Measurements from ENCODE around the gene PCDHA5.
"Not testable (repeated sequence)": the region's sequence is repeated elsewhere in the genome, so short reads cannot be mapped to it uniquely, and the experiment has no call there.

Gene PCDHA5

DNA sequence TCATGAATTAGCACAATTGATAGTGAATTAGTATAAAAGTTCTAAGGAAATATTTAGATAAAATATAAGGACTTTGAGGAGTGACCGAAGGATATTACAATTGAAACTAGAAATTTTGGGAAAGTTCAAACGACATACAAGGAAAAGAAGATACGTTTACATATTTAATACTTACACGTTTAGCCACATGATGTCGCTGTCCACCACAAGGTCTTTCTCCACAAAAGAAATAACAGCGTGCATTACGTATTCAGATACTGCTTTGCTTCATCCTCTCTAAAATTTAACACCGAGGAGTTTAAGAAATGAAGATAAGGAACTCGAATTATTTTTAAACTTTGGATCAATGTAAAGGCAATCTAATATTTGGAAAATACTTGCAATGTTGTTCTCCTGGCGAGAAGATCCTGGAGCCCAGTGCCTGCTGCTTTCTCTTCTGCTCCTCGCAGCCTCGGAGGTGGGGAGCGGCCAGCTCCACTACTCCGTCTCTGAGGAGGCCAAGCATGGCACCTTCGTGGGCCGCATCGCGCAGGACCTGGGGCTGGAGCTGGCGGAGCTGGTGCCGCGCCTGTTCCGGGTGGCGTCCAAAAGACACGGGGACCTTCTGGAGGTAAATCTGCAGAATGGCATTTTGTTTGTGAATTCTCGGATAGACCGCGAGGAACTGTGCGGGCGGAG is 20.5 kb upstream of the PCDHA5 start, which contains the start of gene PCDHA3:
Gene PCDHA3, plus strand, starts transcription at position 242 of the 678 bp plus-strand sequence.
- ATAC-seq: no peak
- TF ChIP-seq ZFP3 (CRISPR knock-in tag; IDR thresholded peaks at IDR 0.05): no peak
- no peak for TF ChIP-seq ZNF565 (CRISPR knock-in tag; conservative IDR thresholded peaks at IDR 0.05; ENCODE audit: low read depth)
- TF ChIP-seq ZNF70 (CRISPR knock-in tag; IDR thresholded peaks at IDR 0.05): no peak
- TF ChIP-seq TCF4 (CRISPR knock-in tag; IDR thresholded peaks at IDR 0.05; ENCODE audit: borderline replicate concordance): no peak
- no peak for TF ChIP-seq OSR1 (CRISPR knock-in tag; IDR thresholded peaks at IDR 0.05)
- TF ChIP-seq, protein P1, sequence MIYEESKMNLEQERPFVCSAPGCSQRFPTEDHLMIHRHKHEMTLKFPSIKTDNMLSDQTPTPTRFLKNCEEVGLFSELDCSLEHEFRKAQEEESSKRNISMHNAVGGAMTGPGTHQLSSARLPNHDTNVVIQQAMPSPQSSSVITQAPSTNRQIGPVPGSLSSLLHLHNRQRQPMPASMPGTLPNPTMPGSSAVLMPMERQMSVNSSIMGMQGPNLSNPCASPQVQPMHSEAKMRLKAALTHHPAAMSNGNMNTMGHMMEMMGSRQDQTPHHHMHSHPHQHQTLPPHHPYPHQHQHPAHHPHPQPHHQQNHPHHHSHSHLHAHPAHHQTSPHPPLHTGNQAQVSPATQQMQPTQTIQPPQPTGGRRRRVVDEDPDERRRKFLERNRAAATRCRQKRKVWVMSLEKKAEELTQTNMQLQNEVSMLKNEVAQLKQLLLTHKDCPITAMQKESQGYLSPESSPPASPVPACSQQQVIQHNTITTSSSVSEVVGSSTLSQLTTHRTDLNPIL (CRISPR knock-in tag; IDR thresholded peaks at IDR 0.05; ENCODE audit: low read depth): no peak
- TF ChIP-seq ESRRG (CRISPR knock-in tag; IDR thresholded peaks at IDR 0.05): no peak
- TF ChIP-seq, protein P2, sequence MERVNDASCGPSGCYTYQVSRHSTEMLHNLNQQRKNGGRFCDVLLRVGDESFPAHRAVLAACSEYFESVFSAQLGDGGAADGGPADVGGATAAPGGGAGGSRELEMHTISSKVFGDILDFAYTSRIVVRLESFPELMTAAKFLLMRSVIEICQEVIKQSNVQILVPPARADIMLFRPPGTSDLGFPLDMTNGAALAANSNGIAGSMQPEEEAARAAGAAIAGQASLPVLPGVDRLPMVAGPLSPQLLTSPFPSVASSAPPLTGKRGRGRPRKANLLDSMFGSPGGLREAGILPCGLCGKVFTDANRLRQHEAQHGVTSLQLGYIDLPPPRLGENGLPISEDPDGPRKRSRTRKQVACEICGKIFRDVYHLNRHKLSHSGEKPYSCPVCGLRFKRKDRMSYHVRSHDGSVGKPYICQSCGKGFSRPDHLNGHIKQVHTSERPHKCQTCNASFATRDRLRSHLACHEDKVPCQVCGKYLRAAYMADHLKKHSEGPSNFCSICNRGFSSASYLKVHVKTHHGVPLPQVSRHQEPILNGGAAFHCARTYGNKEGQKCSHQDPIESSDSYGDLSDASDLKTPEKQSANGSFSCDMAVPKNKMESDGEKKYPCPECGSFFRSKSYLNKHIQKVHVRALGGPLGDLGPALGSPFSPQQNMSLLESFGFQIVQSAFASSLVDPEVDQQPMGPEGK (CRISPR knock-in tag; IDR thresholded peaks at IDR 0.05; ENCODE audit: borderline replicate concordance): no peak
- TF ChIP-seq, protein P3, sequence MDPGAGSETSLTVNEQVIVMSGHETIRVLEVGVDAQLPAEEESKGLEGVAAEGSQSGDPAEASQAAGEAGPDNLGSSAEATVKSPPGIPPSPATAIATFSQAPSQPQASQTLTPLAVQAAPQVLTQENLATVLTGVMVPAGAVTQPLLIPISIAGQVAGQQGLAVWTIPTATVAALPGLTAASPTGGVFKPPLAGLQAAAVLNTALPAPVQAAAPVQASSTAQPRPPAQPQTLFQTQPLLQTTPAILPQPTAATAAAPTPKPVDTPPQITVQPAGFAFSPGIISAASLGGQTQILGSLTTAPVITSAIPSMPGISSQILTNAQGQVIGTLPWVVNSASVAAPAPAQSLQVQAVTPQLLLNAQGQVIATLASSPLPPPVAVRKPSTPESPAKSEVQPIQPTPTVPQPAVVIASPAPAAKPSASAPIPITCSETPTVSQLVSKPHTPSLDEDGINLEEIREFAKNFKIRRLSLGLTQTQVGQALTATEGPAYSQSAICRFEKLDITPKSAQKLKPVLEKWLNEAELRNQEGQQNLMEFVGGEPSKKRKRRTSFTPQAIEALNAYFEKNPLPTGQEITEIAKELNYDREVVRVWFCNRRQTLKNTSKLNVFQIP (CRISPR knock-in tag; IDR thresholded peaks at IDR 0.05; ENCODE audit: borderline replicate concordance, low read depth): no peak
- TF ChIP-seq ZNF8 (CRISPR knock-in tag; IDR thresholded peaks at IDR 0.05): no peak
- TF ChIP-seq, protein P4, sequence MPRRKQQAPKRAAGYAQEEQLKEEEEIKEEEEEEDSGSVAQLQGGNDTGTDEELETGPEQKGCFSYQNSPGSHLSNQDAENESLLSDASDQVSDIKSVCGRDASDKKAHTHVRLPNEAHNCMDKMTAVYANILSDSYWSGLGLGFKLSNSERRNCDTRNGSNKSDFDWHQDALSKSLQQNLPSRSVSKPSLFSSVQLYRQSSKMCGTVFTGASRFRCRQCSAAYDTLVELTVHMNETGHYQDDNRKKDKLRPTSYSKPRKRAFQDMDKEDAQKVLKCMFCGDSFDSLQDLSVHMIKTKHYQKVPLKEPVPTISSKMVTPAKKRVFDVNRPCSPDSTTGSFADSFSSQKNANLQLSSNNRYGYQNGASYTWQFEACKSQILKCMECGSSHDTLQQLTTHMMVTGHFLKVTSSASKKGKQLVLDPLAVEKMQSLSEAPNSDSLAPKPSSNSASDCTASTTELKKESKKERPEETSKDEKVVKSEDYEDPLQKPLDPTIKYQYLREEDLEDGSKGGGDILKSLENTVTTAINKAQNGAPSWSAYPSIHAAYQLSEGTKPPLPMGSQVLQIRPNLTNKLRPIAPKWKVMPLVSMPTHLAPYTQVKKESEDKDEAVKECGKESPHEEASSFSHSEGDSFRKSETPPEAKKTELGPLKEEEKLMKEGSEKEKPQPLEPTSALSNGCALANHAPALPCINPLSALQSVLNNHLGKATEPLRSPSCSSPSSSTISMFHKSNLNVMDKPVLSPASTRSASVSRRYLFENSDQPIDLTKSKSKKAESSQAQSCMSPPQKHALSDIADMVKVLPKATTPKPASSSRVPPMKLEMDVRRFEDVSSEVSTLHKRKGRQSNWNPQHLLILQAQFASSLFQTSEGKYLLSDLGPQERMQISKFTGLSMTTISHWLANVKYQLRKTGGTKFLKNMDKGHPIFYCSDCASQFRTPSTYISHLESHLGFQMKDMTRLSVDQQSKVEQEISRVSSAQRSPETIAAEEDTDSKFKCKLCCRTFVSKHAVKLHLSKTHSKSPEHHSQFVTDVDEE (CRISPR knock-in tag; IDR thresholded peaks at IDR 0.05): no peak
- TF ChIP-seq CSDC2 (CRISPR knock-in tag; IDR thresholded peaks at IDR 0.05): no peak
- TF ChIP-seq ARNTL (CRISPR knock-in tag; IDR thresholded peaks at IDR 0.05; ENCODE audit: borderline replicate concordance, low read depth): no peak

DNA sequence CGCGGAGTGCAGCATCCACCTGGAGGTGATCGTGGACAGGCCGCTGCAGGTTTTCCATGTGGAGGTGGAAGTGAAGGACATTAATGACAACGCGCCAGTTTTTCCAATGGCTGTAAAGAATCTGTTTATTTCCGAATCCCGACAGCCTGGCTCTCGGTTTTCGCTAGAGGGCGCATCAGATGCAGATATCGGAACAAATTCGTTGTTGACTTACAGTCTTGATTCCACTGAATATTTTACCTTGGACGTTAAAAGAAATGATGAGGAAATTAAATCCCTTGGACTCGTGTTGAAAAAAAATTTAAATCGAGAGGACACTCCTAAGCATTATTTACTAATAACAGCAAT is 19.9 kb upstream of the PCDHA5 start:
- ATAC-seq: no peak
- TF ChIP-seq ZNF8 (CRISPR knock-in tag; IDR thresholded peaks at IDR 0.05): no peak
- TF ChIP-seq RARB (CRISPR knock-in tag; IDR thresholded peaks at IDR 0.05): no peak
- no peak for TF ChIP-seq CSDC2 (CRISPR knock-in tag; IDR thresholded peaks at IDR 0.05)
- no peak for TF ChIP-seq OSR1 (CRISPR knock-in tag; IDR thresholded peaks at IDR 0.05)
- TF ChIP-seq, protein P5, sequence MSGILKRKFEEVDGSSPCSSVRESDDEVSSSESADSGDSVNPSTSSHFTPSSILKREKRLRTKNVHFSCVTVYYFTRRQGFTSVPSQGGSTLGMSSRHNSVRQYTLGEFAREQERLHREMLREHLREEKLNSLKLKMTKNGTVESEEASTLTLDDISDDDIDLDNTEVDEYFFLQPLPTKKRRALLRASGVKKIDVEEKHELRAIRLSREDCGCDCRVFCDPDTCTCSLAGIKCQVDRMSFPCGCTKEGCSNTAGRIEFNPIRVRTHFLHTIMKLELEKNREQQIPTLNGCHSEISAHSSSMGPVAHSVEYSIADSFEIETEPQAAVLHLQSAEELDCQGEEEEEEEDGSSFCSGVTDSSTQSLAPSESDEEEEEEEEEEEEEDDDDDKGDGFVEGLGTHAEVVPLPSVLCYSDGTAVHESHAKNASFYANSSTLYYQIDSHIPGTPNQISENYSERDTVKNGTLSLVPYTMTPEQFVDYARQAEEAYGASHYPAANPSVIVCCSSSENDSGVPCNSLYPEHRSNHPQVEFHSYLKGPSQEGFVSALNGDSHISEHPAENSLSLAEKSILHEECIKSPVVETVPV (CRISPR knock-in tag; IDR thresholded peaks at IDR 0.05): no peak
- TF ChIP-seq, protein P1 (CRISPR knock-in tag; IDR thresholded peaks at IDR 0.05; ENCODE audit: low read depth): no peak
- no peak for TF ChIP-seq SNAI2 (CRISPR knock-in tag; IDR thresholded peaks at IDR 0.05)
- TF ChIP-seq, protein P3 (CRISPR knock-in tag; IDR thresholded peaks at IDR 0.05; ENCODE audit: borderline replicate concordance, low read depth): no peak
- TF ChIP-seq TOX (CRISPR knock-in tag; IDR thresholded peaks at IDR 0.05; ENCODE audit: borderline replicate concordance): no peak
- TF ChIP-seq, protein P4 (CRISPR knock-in tag; IDR thresholded peaks at IDR 0.05): no peak
- no peak for TF ChIP-seq BACH2 (CRISPR knock-in tag; IDR thresholded peaks at IDR 0.05; ENCODE audit: borderline replicate concordance)
- no peak for TF ChIP-seq ZFP3 (CRISPR knock-in tag; IDR thresholded peaks at IDR 0.05)
- TF ChIP-seq TCF4 (CRISPR knock-in tag; IDR thresholded peaks at IDR 0.05; ENCODE audit: borderline replicate concordance): no peak
- TF ChIP-seq ISL1 (CRISPR knock-in tag; IDR thresholded peaks at IDR 0.05): no peak
- no peak for TF ChIP-seq PPARA (CRISPR knock-in tag; IDR thresholded peaks at IDR 0.05; ENCODE audit: borderline replicate concordance)
- no peak for TF ChIP-seq ZNF565 (CRISPR knock-in tag; conservative IDR thresholded peaks at IDR 0.05; ENCODE audit: low read depth)
- TF ChIP-seq GLIS3 (CRISPR knock-in tag; IDR thresholded peaks at IDR 0.05): no peak
- no peak for TF ChIP-seq ESRRG (CRISPR knock-in tag; IDR thresholded peaks at IDR 0.05)

DNA sequence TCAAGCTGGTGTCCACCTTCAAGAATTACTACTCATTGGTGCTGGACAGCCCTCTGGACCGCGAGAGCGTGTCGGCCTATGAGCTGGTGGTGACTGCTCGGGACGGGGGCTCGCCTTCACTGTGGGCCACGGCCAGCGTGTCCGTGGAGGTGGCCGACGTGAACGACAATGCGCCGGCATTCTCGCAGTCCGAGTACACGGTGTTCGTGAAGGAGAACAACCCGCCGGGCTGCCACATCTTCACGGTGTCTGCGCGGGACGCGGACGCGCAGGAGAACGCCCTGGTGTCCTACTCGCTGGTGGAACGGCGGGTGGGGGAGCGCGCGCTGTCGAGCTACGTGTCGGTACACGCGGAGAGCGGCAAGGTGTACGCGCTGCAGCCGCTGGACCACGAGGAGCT is 19.0 kb upstream of the PCDHA5 start:
- ATAC-seq: not testable (repeated sequence)
